Sigmoid colon (tissue), 7 donors: ENCODE measurements around the gene PPP1R9B. TPM values are rescaled to one million over a fixed set of nuclear protein-coding genes. Genes with fewer than 3 reads are reported as not detected.

Source experiments
- DNase-seq: peaks from one replicate; pipeline ENCODE4 v3.0.0-alpha.2; 2019
- H3K27ac ChIP-seq, 4 donors: fragments of 200-600 bp; sonication (generic); one replicate each; pipeline ENCODE4 v1.5.1; 2016 to 2019; ENCODE audit warnings: mild to moderate bottlenecking in 1 of 4
- H3K27me3 ChIP-seq, 3 donors: fragments of 200-600 bp; sonication (generic); one replicate each; pipeline ENCODE4 v1.5.1; 2019; ENCODE audit warnings: mild to moderate bottlenecking in 1 of 3
- H3K36me3 ChIP-seq, 4 donors: fragments of 200-600 bp; sonication (generic); one replicate each; pipeline ENCODE4 v1.5.1; 2016 to 2019
- H3K4me1 ChIP-seq, 4 donors: fragments of 200-600 bp; sonication (generic); one replicate each; pipeline ENCODE4 v1.5.1; 2017 to 2019
- H3K4me3 ChIP-seq, 4 donors: fragments of 200-600 bp; sonication (generic); one replicate each; pipeline ENCODE4 v1.5.1; 2017 to 2019; ENCODE audit warnings: mild to moderate bottlenecking in 2 of 4, moderate library complexity in 1 of 4
- H3K9me3 ChIP-seq, 4 donors: fragments of 200-600 bp in 3 of 4; sonication (generic) in 3 of 4; one replicate each; pipeline versions ENCODE4 v1.5.1 to v1.6.1; 2013 to 2019
- CTCF ChIP-seq, 4 experiments: fragments of 450-650 bp in 3 of 4; fragments of 200-600 bp in 1 of 4; IDR thresholded peaks; one replicate each; pipeline ENCODE4 v1.5.1; 2016 to 2019; ENCODE audit warnings: antibody characterized with exemption in 4 of 4, mild to moderate bottlenecking in 3 of 4, moderate library complexity in 2 of 4
- EP300 ChIP-seq, 4 donors: sonication (generic); formaldehyde crosslinking; IDR thresholded peaks; one replicate each; pipeline ENCODE4 v1.6.1; 2017; ENCODE audit warnings: antibody characterized with exemption in 4 of 4
- POLR2A ChIP-seq, 2 donors: fragments of 450-650 bp; IDR thresholded peaks; one replicate each; pipeline ENCODE4 v1.6.1; 2016; ENCODE audit warnings: antibody characterized with exemption in 2 of 2, mild to moderate bottlenecking in 2 of 2, moderate library complexity in 2 of 2
- POLR2AphosphoS5 ChIP-seq, 4 donors: sonication (generic); formaldehyde crosslinking; IDR thresholded peaks; one replicate each; pipeline ENCODE4 v1.6.1; 2017; ENCODE audit warnings: antibody characterized with exemption in 4 of 4
- WGBS, 2 donors: extraction: QIAGEN DNeasy Blood & Tissue Kit; methylation state at CpG; one replicate each; pipeline ENCODE4 v1.1.7; 2013; 5-methylcytosine and 5-hydroxymethylcytosine counted together
- intact Hi-C: fragments of 100-400 bp; cut with DNase I; formaldehyde crosslinking; loops from one replicate; pipeline ENCODE4 v1.15.1; 2023
- polyA plus RNA-seq, 3 donors: library from polyadenylated mRNA; stranded (reverse); fragments of 200-250 nt; gene quantifications; one replicate each; pipeline ENCODE4 v1.2.3, GENCODE V29; 2013
- total RNA-seq, 4 donors: library from RNA; depleted of rRNA; stranded (reverse); fragments of >200 nt; gene quantifications; one replicate each; pipeline ENCODE4 v1.1.0, GENCODE V29; 2016
- donor health status: healthy with polysubstance abuse.
- donor health status: Bipolar disorder and iron deficiency.
- donor health status: healthy.

The PPP1R9B gene
- total and polyA plus RNA-seq, 7 donors: 9.0 to 38.7 (median 16.8) TPM

DNA sequence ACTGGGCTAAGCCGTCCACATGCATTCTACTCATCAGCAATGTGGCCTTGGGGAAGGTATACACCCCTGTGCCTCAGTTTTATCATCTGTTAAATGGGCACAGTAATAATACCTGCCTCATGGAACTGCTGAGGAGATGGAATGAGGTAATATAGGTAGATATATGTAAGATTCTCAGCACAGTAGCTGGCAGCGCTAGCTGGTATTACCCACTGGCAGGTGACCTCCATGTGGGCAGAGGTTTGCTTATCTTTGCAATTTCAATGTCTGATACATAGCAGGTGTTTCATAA is 14.2 kb upstream of the PPP1R9B start:
- no peaks in the 10 kb centered on the region for H3K36me3 ChIP-seq
- WGBS, 2 donors: 94 to 98% methylated on average over 2 of the region's 2 CpGs
- H3K4me3 ChIP-seq: no peak overlapping the region
- H3K27me3 ChIP-seq: no peaks in the 10 kb centered on the region
- intact Hi-C loops: loop anchor here (5.0 kb wide), 1 partner anchor 47 kb away; no protein-coding TSS in a partner anchor
- DNase-seq: no peak
- H3K27ac ChIP-seq: peak overlapping the region in 1 of 4 donors; percentile 94
- H3K4me1 ChIP-seq: peaks cover 2 to 69% (median 56%) of the 10 kb centered on the region in 4 donors
- H3K9me3 ChIP-seq: no peaks in the 10 kb centered on the region
- TF ChIP-seq POLR2AphosphoS5 (IDR thresholded peaks at IDR 0.05) (no peak), POLR2A (IDR thresholded peaks at IDR 0.05) (no peak), CTCF (IDR thresholded peaks at IDR 0.05) (no peak), EP300 (IDR thresholded peaks at IDR 0.05) (no peak)

DNA sequence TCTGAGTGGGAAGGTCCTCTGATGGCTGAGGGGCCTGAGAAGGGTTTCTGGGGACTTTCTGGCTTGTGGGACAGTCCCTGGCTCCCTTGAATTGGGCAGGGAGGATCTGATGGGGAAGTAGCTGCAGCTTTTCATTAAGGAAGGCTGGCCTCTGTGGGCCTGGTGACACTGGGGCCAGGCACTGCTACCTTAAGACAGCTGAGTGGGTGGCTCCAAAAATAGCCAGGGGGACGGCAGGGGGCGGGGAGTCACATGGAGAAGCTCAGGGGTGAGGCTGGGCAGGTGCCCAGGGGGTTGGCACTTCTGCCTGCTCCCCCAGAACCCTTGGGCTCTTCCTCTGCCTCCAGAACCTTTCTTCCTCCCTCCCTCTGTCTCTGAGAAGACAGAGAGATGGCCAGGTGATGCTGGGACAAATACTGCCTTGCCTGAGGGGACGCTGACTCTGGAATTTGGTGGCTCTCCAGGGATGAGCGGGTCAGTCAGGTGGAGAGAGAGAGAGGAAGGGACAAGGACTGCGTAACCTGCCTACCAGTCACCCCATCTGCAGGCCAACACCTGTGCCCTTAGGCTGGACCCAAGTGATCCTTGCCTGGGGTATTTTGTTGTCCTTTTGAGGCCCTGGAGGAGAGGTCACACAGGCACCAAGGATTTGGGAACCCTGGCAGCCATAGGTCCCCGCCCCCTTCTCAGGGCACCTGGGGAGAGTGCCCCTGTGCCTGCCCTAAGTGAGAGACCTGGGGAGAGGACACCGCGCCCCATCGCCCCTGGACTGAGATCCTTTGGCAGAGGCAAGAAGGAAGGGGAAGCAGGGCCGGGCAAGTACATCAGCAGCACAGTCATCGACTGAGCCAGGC is 13.6 kb upstream of the PPP1R9B start:
- no peak overlapping the region for H3K4me3 ChIP-seq
- intact Hi-C loops: loop anchor here (5.0 kb wide), 1 partner anchor 47 kb away; no protein-coding TSS in a partner anchor
- no peaks in the 10 kb centered on the region for H3K36me3 ChIP-seq
- no peak for DNase-seq
- no peaks in the 10 kb centered on the region for H3K27me3 ChIP-seq
- peaks cover 2 to 63% (median 51%) of the 10 kb centered on the region in 4 donors for H3K4me1 ChIP-seq
- H3K9me3 ChIP-seq: no peaks in the 10 kb centered on the region
- TF ChIP-seq CTCF (IDR thresholded peaks at IDR 0.05) (no peak), POLR2AphosphoS5 (IDR thresholded peaks at IDR 0.05) (no peak), POLR2A (IDR thresholded peaks at IDR 0.05) (no peak), EP300 (IDR thresholded peaks at IDR 0.05) (no peak)
- H3K27ac ChIP-seq: no peak overlapping the region
- 80 to 81% methylated on average over 11 of the region's 11 CpGs for WGBS, 2 donors

DNA sequence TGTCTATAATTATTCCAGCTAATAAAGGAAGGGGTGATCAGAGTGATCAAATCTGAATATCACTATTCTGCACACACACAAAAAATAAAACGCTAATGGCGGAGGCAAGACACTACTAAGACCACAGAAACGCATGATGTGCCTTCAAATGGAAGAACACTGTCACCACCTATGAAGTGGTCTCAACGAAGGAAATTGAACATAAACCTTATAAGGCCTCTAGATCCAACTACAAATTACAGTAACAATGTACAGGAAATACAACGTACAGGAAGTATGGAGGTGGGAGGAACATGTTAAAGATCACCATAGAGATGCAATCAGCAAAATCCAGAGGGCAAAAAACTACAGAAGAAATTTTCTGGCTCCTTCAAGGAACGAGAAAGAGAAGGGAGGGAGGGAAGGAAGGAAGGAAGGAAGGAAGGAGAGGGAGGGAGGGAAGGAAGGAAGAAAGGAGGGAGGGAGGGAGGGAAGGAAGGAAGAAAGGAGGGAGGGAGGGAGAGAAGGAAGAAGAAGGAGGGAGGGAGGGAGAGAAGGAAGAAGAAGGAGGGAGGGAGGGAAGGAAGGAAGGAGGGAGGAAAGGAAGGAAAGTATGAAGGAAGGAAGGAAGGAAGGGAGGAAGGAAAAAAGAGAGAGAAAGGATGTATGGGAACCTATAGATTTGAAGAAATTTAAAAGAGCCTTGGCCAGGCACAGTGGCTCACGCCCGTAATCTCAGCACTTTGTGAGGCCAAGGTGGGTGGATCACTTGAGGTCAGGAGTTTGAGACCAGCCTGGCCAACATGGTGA is 12.2 kb upstream of the PPP1R9B start:
- no peaks in the 10 kb centered on the region for H3K36me3 ChIP-seq
- TF ChIP-seq POLR2A (IDR thresholded peaks at IDR 0.05) (no peak), EP300 (IDR thresholded peaks at IDR 0.05) (no peak), POLR2AphosphoS5 (IDR thresholded peaks at IDR 0.05) (no peak)
- H3K4me1 ChIP-seq: peaks cover 2 to 49% (median 37%) of the 10 kb centered on the region in 4 donors
- no peaks in the 10 kb centered on the region for H3K9me3 ChIP-seq
- no peak overlapping the region for H3K4me3 ChIP-seq
- WGBS, 2 donors: 61 to 71% methylated on average over 8 of the region's 8 CpGs
- H3K27ac ChIP-seq: no peak overlapping the region
- no peak for DNase-seq
- H3K27me3 ChIP-seq: no peaks in the 10 kb centered on the region
- intact Hi-C loops: loop anchor here (5.0 kb wide), 1 partner anchor 45 kb away; no protein-coding TSS in a partner anchor

DNA sequence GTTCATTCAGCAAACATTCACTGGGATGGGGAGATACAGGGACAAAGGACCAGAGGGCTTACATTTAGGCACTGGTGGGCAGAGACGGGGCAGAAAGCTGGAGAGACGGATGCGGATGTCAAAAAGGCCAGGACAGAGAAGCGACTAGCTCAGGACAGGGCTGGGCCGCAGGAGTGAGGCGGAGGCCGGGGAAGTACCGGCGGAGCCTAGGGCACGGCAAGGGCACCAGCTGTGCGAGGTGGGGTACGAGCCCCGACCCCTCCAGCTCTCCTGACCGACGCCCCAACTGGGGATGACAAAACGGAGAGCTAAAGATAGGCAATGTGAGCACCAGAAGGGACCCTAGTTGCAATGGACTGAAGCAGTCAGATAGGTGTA is 11.4 kb upstream of the PPP1R9B start:
- Histone ChIP-seq H3K9me3 (no peaks in the 10 kb centered on the region), H3K27ac (peak overlapping the region; percentile 73 to 80 (median 77)), H3K27me3 (no peaks in the 10 kb centered on the region), H3K4me1 (peaks cover 2 to 41% (median 29%) of the 10 kb centered on the region in 4 donors), H3K4me3 (peak overlapping the region in 3 of 4 donors; percentile 48 to 61 (median 56)), H3K36me3 (no peaks in the 10 kb centered on the region)
- intact Hi-C loops: loop anchor here (2.0 to 5.0 kb wide), 2 partner anchors 21 to 45 kb away; no protein-coding TSS in a partner anchor
- TF ChIP-seq POLR2A (IDR thresholded peaks at IDR 0.05) (no peak), EP300 (IDR thresholded peaks at IDR 0.05) (no peak), CTCF (IDR thresholded peaks at IDR 0.05) (no peak), POLR2AphosphoS5 (IDR thresholded peaks at IDR 0.05) (no peak)
- no peak for DNase-seq
- 34 to 63% methylated on average over 16 of the region's 16 CpGs for WGBS, 2 donors
